NCI-H2029 treated with DMSO at 0.1 percent for 48 hours (cell line): ENCODE measurements around the gene PNLIPRP3.

Experiments used
- DNase-seq: peaks from one replicate; lab custom pipeline; 2025; lab: John Stamatoyannopoulos, UW

The PNLIPRP3 gene

DNA sequence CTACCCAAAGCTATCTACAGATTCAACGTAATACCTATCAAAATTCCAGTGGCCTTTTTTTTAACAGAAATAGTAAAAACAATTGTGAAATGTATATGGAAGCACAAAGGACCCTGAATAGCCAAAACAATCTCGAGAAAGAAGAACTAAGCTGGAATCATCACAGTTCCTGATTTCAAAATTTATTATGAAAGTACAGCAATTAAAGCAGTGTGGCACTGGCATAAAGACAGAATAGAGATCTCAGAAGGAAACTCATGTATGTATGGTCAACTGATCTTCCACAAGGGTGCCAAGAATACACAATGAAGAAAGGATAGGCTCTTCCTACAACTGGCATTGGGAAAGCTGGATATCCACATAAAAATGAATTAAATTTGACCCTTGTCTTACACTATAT is 23.2 kb downstream of the PNLIPRP3 start:
- no peak for DNase-seq

- no peak for DNase-seq
Observed at GRCh38 chr10:116451711-116452337, 24.2 kb downstream of the PNLIPRP3 start.

DNA sequence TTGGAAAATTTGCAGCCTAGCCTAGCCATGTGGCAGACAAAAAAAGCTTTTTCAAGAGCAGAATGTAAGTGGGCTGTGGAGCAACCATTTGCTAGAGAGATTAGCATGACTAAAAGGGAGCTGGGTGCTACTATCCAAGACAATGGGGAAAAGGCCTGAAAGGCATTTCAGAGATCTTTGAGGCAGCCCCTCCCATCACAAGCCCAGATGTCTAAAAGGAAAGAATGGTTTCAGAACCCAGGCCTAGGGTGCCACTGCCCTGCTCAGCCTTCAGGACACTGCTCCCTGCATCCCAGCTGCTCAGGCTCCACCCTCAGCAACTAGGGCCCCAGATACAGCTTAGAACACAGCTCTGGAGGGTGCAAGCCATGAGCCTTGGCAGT is 24.7 kb downstream of the PNLIPRP3 start:
- DNase-seq = no peak

DNA sequence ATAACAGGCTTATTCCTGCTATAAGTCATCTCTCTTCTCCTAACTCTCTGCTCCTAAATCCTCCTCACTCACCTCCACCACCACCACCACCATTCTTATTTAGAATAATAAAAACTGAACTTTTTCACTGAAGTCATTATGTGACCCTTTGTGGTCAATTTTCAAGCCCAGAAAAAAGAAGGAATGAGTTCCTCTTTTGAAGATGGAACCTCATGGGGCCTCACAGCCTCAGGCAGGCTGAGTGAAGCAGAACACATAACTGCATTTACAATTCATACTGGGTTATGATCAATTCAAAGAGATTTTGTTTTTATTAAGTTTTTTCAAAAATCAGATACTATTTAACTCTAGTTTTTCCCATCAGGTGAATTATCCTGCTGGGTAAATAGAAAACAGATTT is 29.8 kb downstream of the PNLIPRP3 start:
- no peak for DNase-seq

DNA sequence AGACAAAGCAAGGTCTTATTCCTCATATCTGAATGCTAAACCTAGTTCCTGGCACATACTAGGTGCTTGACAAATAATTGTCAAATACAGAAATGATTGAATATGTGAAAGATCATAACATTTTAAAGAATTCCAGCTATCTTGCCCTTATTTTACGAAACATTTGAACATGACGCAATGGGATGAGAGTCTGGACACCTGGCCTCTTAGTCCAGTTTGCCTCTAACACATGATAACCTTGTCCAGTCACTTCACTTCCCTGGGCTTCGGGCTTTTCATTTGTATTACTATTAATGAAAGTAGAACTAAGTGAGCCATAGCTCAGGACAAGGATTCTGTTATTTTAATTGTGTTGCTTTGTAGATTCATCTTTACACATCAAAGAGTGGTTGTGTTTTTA is 32.6 kb downstream of the PNLIPRP3 start:
- DNase-seq = no peak

DNA sequence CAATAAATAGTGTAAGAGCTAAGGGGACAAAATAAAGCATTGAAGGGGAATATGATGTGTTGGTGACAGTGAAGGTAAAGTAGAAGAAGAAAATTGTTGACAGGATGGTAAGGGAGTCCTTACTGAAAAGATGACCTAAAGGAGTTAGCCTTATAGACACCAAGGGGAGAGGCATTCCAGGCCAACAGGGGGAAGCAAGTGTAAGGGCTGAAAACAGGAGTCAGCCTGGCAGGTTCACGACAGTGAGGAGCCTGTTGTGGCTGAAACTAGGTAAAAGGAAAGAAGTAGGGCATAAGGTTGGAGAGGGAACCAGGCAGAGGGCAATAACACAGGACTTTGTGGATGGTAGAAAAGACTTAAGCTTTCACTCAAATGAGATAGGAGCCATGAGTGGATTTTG is 34.0 kb downstream of the PNLIPRP3 start:
- no peak for DNase-seq

GRCh38 chr10:116464257-116464656 is 36.6 kb downstream of the PNLIPRP3 start:
- DNase-seq = no peak

GRCh38 chr10:116465546-116465945 is 37.9 kb downstream of the PNLIPRP3 start:
- no peak for DNase-seq

- DNase-seq = no peak
Observed at GRCh38 chr10:116466715-116467422, 39.2 kb downstream of the PNLIPRP3 start.

- no peak for DNase-seq
Observed at GRCh38 chr10:116469437-116469836, 41.8 kb downstream of the PNLIPRP3 start.

DNA sequence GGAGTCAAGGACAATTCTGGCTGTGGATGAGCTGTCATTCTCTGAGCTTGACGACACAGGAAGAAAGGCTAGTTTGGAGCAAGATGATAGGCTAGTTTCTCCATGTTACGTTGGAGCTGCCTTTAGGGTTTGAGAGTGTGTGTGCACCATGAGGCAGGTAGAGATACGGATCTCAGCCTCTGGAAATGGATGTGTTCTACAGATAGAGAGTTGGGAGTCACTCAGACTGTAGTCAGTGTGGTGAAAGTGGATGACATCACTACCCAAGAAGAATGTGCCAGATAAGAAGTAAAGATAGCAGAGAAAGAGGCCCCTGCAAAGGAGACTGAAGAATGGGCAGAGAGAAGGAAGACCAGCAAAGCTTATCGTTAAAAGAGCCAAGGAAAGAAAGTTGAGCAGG is 42.4 kb downstream of the PNLIPRP3 start:
- DNase-seq = no peak

- no peak for DNase-seq
Observed at GRCh38 chr10:116470768-116471415, 43.2 kb downstream of the PNLIPRP3 start.

- no peak for DNase-seq
Observed at GRCh38 chr10:116472891-116473290, 45.2 kb downstream of the PNLIPRP3 start.

GRCh38 chr10:116475866-116476265 is 48.2 kb downstream of the PNLIPRP3 start:
- no peak for DNase-seq

GRCh38 chr10:116476461-116476860 is 48.8 kb downstream of the PNLIPRP3 start:
- DNase-seq = no peak

DNA sequence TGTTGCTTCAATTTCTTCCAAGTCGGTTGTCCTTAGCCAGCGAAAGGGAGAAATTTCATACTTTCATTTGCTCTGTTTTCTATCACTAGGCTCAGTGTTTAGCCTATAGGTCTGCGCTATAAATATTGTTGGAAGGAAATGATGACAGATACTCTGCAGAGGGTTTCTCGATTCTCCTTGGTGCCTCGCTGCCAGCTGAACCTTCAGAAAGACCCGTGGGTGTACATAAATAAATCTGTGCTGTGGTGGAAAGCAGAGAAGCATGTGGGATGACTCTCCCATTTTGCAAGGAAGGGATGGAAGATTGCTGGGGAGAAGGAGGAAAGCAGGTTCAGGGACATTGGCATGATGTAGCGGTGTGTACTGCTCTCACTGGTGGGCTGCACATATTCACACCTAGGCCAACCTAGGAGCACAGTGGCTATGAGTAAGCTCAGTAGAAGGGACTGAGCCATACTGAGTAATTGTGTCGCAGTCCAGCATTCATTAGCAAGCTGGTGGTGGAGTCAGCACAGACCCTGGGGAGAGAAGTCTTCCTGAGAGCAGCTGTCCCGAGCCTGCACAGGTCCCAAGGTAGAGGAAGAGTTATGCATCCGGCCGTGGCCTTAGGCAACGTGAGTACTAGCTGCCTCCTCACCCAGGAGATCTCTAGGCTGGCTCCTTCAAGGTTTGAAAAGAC is 50.5 kb downstream of the PNLIPRP3 start:
- DNase-seq = no peak

GRCh38 chr10:116486770-116487448 is 59.3 kb downstream of the PNLIPRP3 start:
- no peak for DNase-seq

DNA sequence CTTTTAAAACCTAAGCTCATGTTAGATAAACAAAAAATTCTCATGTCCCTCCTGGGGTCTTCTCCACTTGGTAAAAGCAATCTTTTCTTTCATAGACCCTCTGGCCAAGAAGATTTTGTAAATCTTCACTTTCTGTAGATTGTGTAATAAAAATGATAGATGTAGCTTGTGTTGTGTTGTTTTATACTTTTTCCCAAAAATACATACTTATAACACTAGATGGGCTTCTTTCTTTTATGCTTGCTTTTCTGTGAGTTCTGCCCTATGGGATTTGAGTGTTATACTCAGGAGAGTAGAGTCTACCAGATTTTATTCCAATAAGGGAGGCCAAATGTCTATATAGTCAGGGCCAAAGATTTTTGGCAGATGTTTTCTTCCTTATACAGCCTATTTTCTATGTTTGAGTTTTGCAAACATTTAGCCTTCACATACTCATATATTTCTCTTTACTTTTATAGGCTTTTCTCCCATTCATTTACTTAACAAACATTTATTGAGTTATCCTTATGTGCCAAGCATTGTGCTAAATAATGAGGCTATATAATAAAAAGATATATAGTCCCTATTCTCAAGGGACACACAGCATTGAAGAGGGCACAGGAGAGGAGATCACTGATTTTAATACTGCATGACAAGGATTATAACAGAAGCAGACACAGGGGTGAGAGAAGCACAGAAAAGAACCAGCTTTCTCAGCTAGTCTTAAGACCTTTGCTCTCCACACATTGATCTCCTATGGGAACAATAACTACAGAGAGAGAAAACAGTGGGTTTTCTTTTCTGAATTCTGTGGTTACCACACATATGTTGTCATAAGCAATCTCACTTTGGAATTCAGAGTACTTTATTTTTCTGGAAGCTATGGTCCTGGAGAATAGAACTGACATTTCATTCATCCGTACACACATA is 60.1 kb downstream of the PNLIPRP3 start:
- no peak for DNase-seq

- DNase-seq = no peak
Observed at GRCh38 chr10:116489460-116489859, 61.8 kb downstream of the PNLIPRP3 start.

DNA sequence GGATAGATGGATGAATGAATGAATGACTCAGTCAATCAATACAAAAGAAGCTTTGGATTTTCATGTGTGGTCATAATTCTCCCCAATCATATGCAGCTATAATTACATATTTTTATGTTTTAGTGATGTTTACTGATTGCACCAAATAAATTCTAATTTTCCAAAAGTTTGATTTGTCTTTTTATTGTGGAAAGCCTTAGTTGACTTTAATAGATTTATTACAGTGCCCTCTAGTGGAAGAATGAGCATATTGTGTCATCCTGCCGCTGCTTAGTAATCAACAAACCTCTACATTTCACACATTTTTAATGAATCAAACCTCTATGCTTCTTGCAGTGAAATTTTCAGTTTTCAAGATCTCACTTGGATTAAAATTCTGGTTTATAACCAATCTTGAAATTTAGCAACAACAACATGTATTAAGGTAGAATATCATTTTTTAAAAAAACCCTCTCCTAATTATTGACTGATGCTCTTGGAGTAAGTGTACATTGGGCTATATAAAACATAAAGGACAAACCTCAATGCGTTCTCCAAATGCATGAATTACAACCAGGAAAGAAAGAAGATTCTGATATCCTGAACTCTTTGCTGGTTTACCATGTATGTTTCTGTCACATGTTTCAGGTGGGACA is 62.5 kb downstream of the PNLIPRP3 start:
- no peak for DNase-seq

- DNase-seq = no peak
Observed at GRCh38 chr10:116504786-116505185, 77.1 kb downstream of the PNLIPRP3 start.
